Natural killer cell (primary cell): ENCODE results near the gene SNRK. TPM values are rescaled to one million over a fixed set of nuclear protein-coding genes. Genes with fewer than 3 reads are reported as not detected.

ENCODE experiments used
- ATAC-seq, 3 donors: fragments of 150-1000 bp in 2 of 3; fragments of 200-7000 bp in 1 of 3; cut with Tn5 transposase; 1 replicate in 1 of 3; 2 replicates in 2 of 3; pipeline ENCODE4 v1.10.0; 2021; ENCODE audit warnings: mild to moderate bottlenecking in 2 of 3, moderate library complexity in 2 of 3
- DNase-seq, 2 donors: peaks; one replicate each; pipeline versions ENCODE4 v3.0.0 to v3.0.0-alpha.2; 2013 to 2021; ENCODE audit warnings: mixed read lengths in 1 of 2
- H3K27ac ChIP-seq: one replicate; pipeline ENCODE4 v1.5.1; 2013; ENCODE audit warnings: mild to moderate bottlenecking, low read length
- H3K27me3 ChIP-seq: one replicate; pipeline ENCODE4 v1.6.1; 2013; ENCODE audit warnings: low read length; ENCODE audit not compliant: control insufficient read depth, insufficient read depth
- H3K36me3 ChIP-seq: one replicate; pipeline ENCODE4 v1.6.1; 2013; ENCODE audit warnings: low read length; ENCODE audit not compliant: control insufficient read depth, insufficient read depth
- H3K4me1 ChIP-seq: one replicate; pipeline ENCODE4 v1.6.1; 2013; ENCODE audit warnings: low read length; ENCODE audit not compliant: control insufficient read depth, insufficient read depth
- H3K4me3 ChIP-seq: one replicate; pipeline ENCODE4 v1.5.1; 2013; ENCODE audit warnings: low read length
- H3K9me3 ChIP-seq: one replicate; pipeline ENCODE4 v1.6.1; 2013; ENCODE audit warnings: low read length; ENCODE audit not compliant: control insufficient read depth, insufficient read depth
- H3K27ac Mint-ChIP-seq, 2 donors: one replicate each; pipeline ENCODE4 v1.8.0; 2022; ENCODE audit warnings: mild to moderate bottlenecking in 2 of 2, mixed read lengths in 2 of 2, moderate library complexity in 1 of 2
- H3K27me3 Mint-ChIP-seq, 2 donors: one replicate each; pipeline ENCODE4 v1.8.0; 2022; ENCODE audit warnings: low read depth in 2 of 2, mixed read lengths in 2 of 2
- H3K36me3 Mint-ChIP-seq: one replicate; pipeline ENCODE4 v1.8.0; 2022; ENCODE audit warnings: mixed read lengths
- H3K4me1 Mint-ChIP-seq, 2 donors: one replicate each; pipeline ENCODE4 v1.8.0; 2022; ENCODE audit warnings: mixed read lengths in 2 of 2
- H3K4me3 Mint-ChIP-seq: one replicate; pipeline ENCODE4 v1.8.0; 2022; ENCODE audit warnings: mild to moderate bottlenecking, moderate library complexity, mixed read lengths
- H3K9me3 Mint-ChIP-seq, 2 donors: one replicate each; pipeline ENCODE4 v1.8.0; 2022; ENCODE audit warnings: mixed read lengths in 2 of 2
- CTCF ChIP-seq: fragments of 200-600 bp; IDR thresholded peaks from one replicate; pipeline ENCODE4 v1.8.0; 2022; ENCODE audit warnings: antibody characterized with exemption
- WGBS: methylation state at CpG from one replicate; pipeline ENCODE4 v1.1.7; 2013; ENCODE audit warnings: missing lambda C conversion rate; ENCODE audit not compliant: insufficient coverage; 5-methylcytosine and 5-hydroxymethylcytosine counted together
- intact Hi-C: fragments of 100-400 bp; cut with micrococcal nuclease; formaldehyde crosslinking; loops from one replicate; pipeline ENCODE4 v1.14.2; 2022
- total RNA-seq, 4 donors: library from RNA; stranded (reverse); fragments of 120-200 nt in 1 of 4; gene quantifications; one replicate each; pipeline versions ENCODE4 v1.2.3 to v1.2.4, GENCODE V29; 2013 to 2022

SNRK gene
- total RNA-seq, 3 donors from 2014 or later (not counting 1 experiment from before 2014, with no cell fraction given) = 177 to 209 (median 186) TPM

GRCh38 chr3:43369404-43370292, 83.3 kb downstream of the SNRK start:
- H3K36me3 ChIP-seq = no peaks in the 10 kb centered on the region
- no peak overlapping the region for H3K27ac ChIP-seq
- DNase-seq = no peak
- peaks cover 36% of the 10 kb centered on the region for H3K4me1 ChIP-seq
- ATAC-seq = peak in 2 of 3 donors; percentile 49 to 53
- no peaks in the 10 kb centered on the region for H3K27me3 ChIP-seq
- Mint-ChIP-seq H3K36me3 (no peaks in the 10 kb centered on the region), H3K27me3 (no peaks in the 10 kb centered on the region), H3K9me3 (no peaks in the 10 kb centered on the region), H3K27ac (peak overlapping the region in 1 of 2 donors; percentile 45), H3K4me1 (peaks cover 29 to 44% of the 10 kb centered on the region in 2 donors), H3K4me3 (no peak overlapping the region)
- no peak overlapping the region for H3K4me3 ChIP-seq
- TF ChIP-seq CTCF = no peak
- H3K9me3 ChIP-seq = no peaks in the 10 kb centered on the region
- intact Hi-C loops = no loop called here
- 54% methylated on average over 7 of the region's 8 CpGs for whole genome bisulfite sequencing

- H3K4me3 Mint-ChIP-seq = no peak overlapping the region
- no peak for TF ChIP-seq CTCF
- H3K27me3 ChIP-seq = no peaks in the 10 kb centered on the region
- H3K36me3 Mint-ChIP-seq = no peaks in the 10 kb centered on the region
- intact Hi-C loops = no loop called here
- H3K4me1 Mint-ChIP-seq = peaks cover 29 to 44% of the 10 kb centered on the region in 2 donors
- peaks cover 36% of the 10 kb centered on the region for H3K4me1 ChIP-seq
- H3K27ac Mint-ChIP-seq = peak overlapping the region in 1 of 2 donors; percentile 45
- no peaks in the 10 kb centered on the region for H3K27me3 Mint-ChIP-seq
- no peak overlapping the region for H3K27ac ChIP-seq
- DNase-seq (no peak), ATAC-seq (peak in 1 of 3 donors; percentile 17)
- H3K36me3 ChIP-seq = no peaks in the 10 kb centered on the region
- no peak overlapping the region for H3K4me3 ChIP-seq
- no peaks in the 10 kb centered on the region for H3K9me3 Mint-ChIP-seq
- 36% methylated on average over 3 of the region's 6 CpGs for WGBS
- no peaks in the 10 kb centered on the region for H3K9me3 ChIP-seq
These were observed 84.1 kb downstream of the SNRK start for GRCh38 chr3:43370293-43370980.

GRCh38 chr3:43371494-43371893, 85.2 kb downstream of the SNRK start:
- Histone ChIP-seq H3K27ac (no peak overlapping the region), H3K9me3 (no peaks in the 10 kb centered on the region), H3K4me3 (no peak overlapping the region), H3K27me3 (no peaks in the 10 kb centered on the region), H3K36me3 (no peaks in the 10 kb centered on the region), H3K4me1 (peaks cover 36% of the 10 kb centered on the region)
- 60% methylated on average over 3 of the region's 3 CpGs for WGBS
- Mint-ChIP-seq H3K27me3 (no peaks in the 10 kb centered on the region), H3K4me1 (peaks cover 29 to 49% of the 10 kb centered on the region in 2 donors), H3K27ac (no peak overlapping the region), H3K4me3 (no peak overlapping the region), H3K36me3 (no peaks in the 10 kb centered on the region), H3K9me3 (no peaks in the 10 kb centered on the region)
- ATAC-seq (peak in 2 of 3 donors; percentile 50 to 62), DNase-seq (peak in 1 of 2 donors; percentile 28)
- no peak for TF ChIP-seq CTCF
- intact Hi-C loops = no loop called here
